H1 (cell line): ENCODE measurements around the gene ARHGEF19. TPM values are rescaled to one million over a fixed set of nuclear protein-coding genes. Genes with fewer than 3 reads are reported as not detected.

Source experiments
- CTCF ChIA-PET: fragments of 300-600 bp; sonication (Branson Sonifier 250); formaldehyde crosslinking; loops from one replicate; lab custom pipeline; 2021; ENCODE audit not compliant: partially characterized antibody; lab: Charles Lee
- POLR2A ChIA-PET: fragments of 300-600 bp; sonication (Branson Sonifier 250); formaldehyde crosslinking; loops from one replicate; lab custom pipeline; 2021; ENCODE audit warnings: inconsistent platforms; ENCODE audit not compliant: partially characterized antibody; lab: Charles Lee
- DNase-seq, 2 experiments: peaks; one replicate each; pipeline versions ENCODE4 v3.0.0 to v3.0.0-alpha.2; 2010 to 2022; ENCODE audit warnings: low spot score in 2 of 2, low read depth in 1 of 2, mixed read lengths in 1 of 2
- FAIRE-seq: peaks from 2 replicates; lab custom pipeline; 2011; peaks lifted over from hg19 to GRCh38; lab: Jason Lieb, UNC
- H2AFZ ChIP-seq: 2 replicates; pipeline ENCODE4 v1.8.1; 2012; ENCODE audit warnings: low read length, inconsistent platforms
- H2AK5ac ChIP-seq: 2 replicates; pipeline ENCODE4 v1.6.1; 2013; ENCODE audit warnings: low read depth, low read length
- H2BK120ac ChIP-seq: replicated peaks from 2 replicates; pipeline ENCODE3; 2013; ENCODE audit warnings: low read depth, low read length, inconsistent platforms
- H2BK12ac ChIP-seq: 2 replicates; pipeline ENCODE4 v1.6.1; 2013; ENCODE audit warnings: low read depth, low read length
- H2BK15ac ChIP-seq: 2 replicates; pipeline ENCODE4 v1.6.1; 2013; ENCODE audit warnings: low read length
- H2BK20ac ChIP-seq: 2 replicates; pipeline ENCODE4 v1.6.1; 2013; ENCODE audit warnings: low read length
- H2BK5ac ChIP-seq: 2 replicates; pipeline ENCODE4 v1.6.1; 2013; ENCODE audit warnings: low read depth, low read length
- H3K14ac ChIP-seq: 2 replicates; pipeline ENCODE4 v1.6.1; 2013; ENCODE audit warnings: inconsistent platforms; ENCODE audit not compliant: insufficient read length
- H3K18ac ChIP-seq: 2 replicates; pipeline ENCODE4 v1.6.1; 2013; ENCODE audit warnings: low read length; ENCODE audit errors: extremely low read depth
- H3K23ac ChIP-seq: 2 replicates; pipeline ENCODE4 v1.6.1; 2013; ENCODE audit warnings: inconsistent platforms; ENCODE audit not compliant: insufficient read length
- H3K23me2 ChIP-seq: 2 replicates; pipeline ENCODE4 v1.6.1; 2013; ENCODE audit warnings: low read depth, low read length
- H3K27ac ChIP-seq: 2 replicates; pipeline ENCODE4 v1.6.1; 2011; ENCODE audit warnings: low read depth, low read length, inconsistent platforms
- H3K27me3 ChIP-seq, 4 experiments: replicated peaks in 1 of 4; 1 replicate in 1 of 4; 2 replicates in 3 of 4; pipeline versions ENCODE4 v1.6.1 to v1.8.1; 2011 to 2013; ENCODE audit warnings: low read length in 3 of 4, mild to moderate bottlenecking in 3 of 4, inconsistent platforms in 2 of 4, mixed read lengths in 2 of 4, moderate library complexity in 1 of 4; ENCODE audit not compliant: control insufficient read depth in 3 of 4, insufficient read depth in 3 of 4; ENCODE audit errors: extremely low read depth in 1 of 4
- H3K36me3 ChIP-seq, 4 experiments: 2 replicates each; pipeline versions ENCODE4 v1.6.1 to v1.8.1; 2011 to 2013; ENCODE audit warnings: mild to moderate bottlenecking in 4 of 4, low read length in 3 of 4, moderate library complexity in 2 of 4, control low read depth in 1 of 4, inconsistent platforms in 1 of 4; ENCODE audit not compliant: insufficient read depth in 4 of 4, control insufficient read depth in 2 of 4
- H3K4ac ChIP-seq: replicated peaks from 2 replicates; pipeline ENCODE3; 2013; ENCODE audit warnings: low read length, low read depth, mixed read lengths, inconsistent platforms; ENCODE audit not compliant: insufficient read length
- H3K4me1 ChIP-seq, 4 experiments: replicated peaks in 1 of 4; 1 replicate in 1 of 4; 2 replicates in 3 of 4; pipeline versions ENCODE4 v1.6.1 to v1.8.1; 2011 to 2013; ENCODE audit warnings: low read length in 3 of 4, inconsistent platforms in 2 of 4, mixed read lengths in 1 of 4; ENCODE audit not compliant: insufficient read depth in 4 of 4, control insufficient read depth in 3 of 4
- H3K4me2 ChIP-seq, 2 experiments: 2 replicates each; pipeline versions ENCODE4 v1.6.1 to v1.8.1; 2011 to 2013; ENCODE audit warnings: low read depth in 2 of 2, low read length in 2 of 2, control low read depth in 1 of 2, inconsistent platforms in 1 of 2, mild to moderate bottlenecking in 1 of 2; ENCODE audit not compliant: insufficient read depth in 1 of 2
- H3K4me3 ChIP-seq, 4 experiments: fragments of 200-600, 300-600 bp in 1 of 4; sonication (generic), shearing (Covaris generic), sonication (Bioruptor Twin) in 1 of 4; 2 replicates each; pipeline versions ENCODE4 v1.5.1 to v1.8.1; 2011 to 2016; ENCODE audit warnings: low read length in 4 of 4, low read depth in 3 of 4, control low read depth in 2 of 4, inconsistent platforms in 2 of 4, mild to moderate bottlenecking in 2 of 4, mixed read lengths in 1 of 4, moderate library complexity in 1 of 4; ENCODE audit not compliant: insufficient read depth in 2 of 4; ENCODE audit errors: extremely low read depth in 1 of 4
- H3K56ac ChIP-seq: replicated peaks from 2 replicates; pipeline ENCODE3; 2013; ENCODE audit warnings: low read depth, mild to moderate bottlenecking, mixed read lengths, low read length, inconsistent platforms; ENCODE audit not compliant: insufficient read length
- H3K79me1 ChIP-seq: 2 replicates; pipeline ENCODE4 v1.6.1; 2013; ENCODE audit warnings: low read depth, low read length, control low read depth
- H3K79me2 ChIP-seq, 2 experiments: 2 replicates each; pipeline versions ENCODE4 v1.6.1 to v1.8.1; 2012 to 2013; ENCODE audit warnings: low read length in 2 of 2, mild to moderate bottlenecking in 2 of 2, inconsistent platforms in 1 of 2; ENCODE audit not compliant: insufficient read depth in 2 of 2, control insufficient read depth in 1 of 2
- H3K9ac ChIP-seq, 4 experiments: replicated peaks in 1 of 4; 1 replicate in 1 of 4; 2 replicates in 3 of 4; pipeline versions ENCODE4 v1.6.1 to v1.8.1; 2011 to 2013; ENCODE audit warnings: low read depth in 3 of 4, low read length in 3 of 4, control low read depth in 2 of 4, mild to moderate bottlenecking in 2 of 4, moderate library complexity in 2 of 4, inconsistent platforms in 1 of 4; ENCODE audit errors: extremely low read depth in 1 of 4
- H3K9me3 ChIP-seq, 2 experiments: 2 replicates each; pipeline versions ENCODE4 v1.6.1 to v1.8.1; 2012 to 2013; ENCODE audit warnings: mild to moderate bottlenecking in 2 of 2, moderate library complexity in 2 of 2, control low read depth in 1 of 2, inconsistent platforms in 1 of 2, low read depth in 1 of 2, low read length in 1 of 2, mixed read lengths in 1 of 2; ENCODE audit not compliant: insufficient read depth in 2 of 2
- H4K20me1 ChIP-seq, 2 experiments: replicated peaks in 1 of 2; 2 replicates each; pipeline versions ENCODE3 to v1.8.1; 2011 to 2013; ENCODE audit warnings: inconsistent platforms in 2 of 2, low read length in 2 of 2, mild to moderate bottlenecking in 1 of 2; ENCODE audit not compliant: insufficient read depth in 2 of 2, control insufficient read depth in 1 of 2
- H4K5ac ChIP-seq: 2 replicates; pipeline ENCODE4 v1.6.1; 2013; ENCODE audit warnings: low read length, low read depth, mixed read lengths, inconsistent platforms; ENCODE audit not compliant: insufficient read length
- H4K8ac ChIP-seq: 2 replicates; pipeline ENCODE4 v1.8.0; 2013; ENCODE audit warnings: mild to moderate bottlenecking, moderate library complexity, low read length, inconsistent platforms; ENCODE audit not compliant: insufficient read depth; ENCODE audit errors: extremely low read depth
- H4K91ac ChIP-seq: replicated peaks from 2 replicates; pipeline ENCODE3; 2013; ENCODE audit warnings: low read length, mixed read lengths, inconsistent platforms; ENCODE audit not compliant: insufficient read length
- ATF2 ChIP-seq: IDR thresholded peaks from 2 replicates; pipeline ENCODE4 v1.6.1; 2012; ENCODE audit warnings: low read length, inconsistent platforms
- BACH1 ChIP-seq: IDR thresholded peaks from 2 replicates; pipeline ENCODE4 v1.6.1; 2012; ENCODE audit warnings: low read length, improper control_type of control experiment
- BRCA1 ChIP-seq: IDR thresholded peaks from 2 replicates; pipeline ENCODE4 v1.6.1; 2012; ENCODE audit warnings: low read depth, low read length, improper control_type of control experiment
- CHD2 ChIP-seq: IDR thresholded peaks from 2 replicates; pipeline ENCODE4 v1.6.1; 2012; ENCODE audit warnings: low read length, improper control_type of control experiment
- E2F6 ChIP-seq: IDR thresholded peaks from 2 replicates; pipeline ENCODE4 v1.6.1; 2012; ENCODE audit warnings: inconsistent platforms
- GABPA ChIP-seq: IDR thresholded peaks from 2 replicates; pipeline ENCODE4 v1.6.1; 2011; ENCODE audit warnings: mild to moderate bottlenecking, low read length, moderate library complexity, borderline replicate concordance; ENCODE audit not compliant: insufficient read depth
- KDM4A ChIP-seq: IDR thresholded peaks from one replicate; pipeline ENCODE4 v1.7.1; 2012; ENCODE audit warnings: low read depth, mild to moderate bottlenecking, moderate library complexity, low read length, inconsistent platforms; ENCODE audit not compliant: severe bottlenecking
- YY1 ChIP-seq: IDR thresholded peaks from 2 replicates; pipeline ENCODE4 v1.6.1; 2011; ENCODE audit warnings: low read depth, mild to moderate bottlenecking, low read length
- ZNF274 ChIP-seq: IDR thresholded peaks from 2 replicates; pipeline ENCODE4 v1.7.0; 2012; ENCODE audit warnings: low read length, borderline replicate concordance; ENCODE audit errors: extremely low read depth
- whole genome bisulfite sequencing, 2 experiments: shearing (Covaris generic) in 1 of 2; methylation state at CpG; one replicate each; pipeline versions ENCODE4 v1.1.6 to v1.1.7; 2013 to 2015; ENCODE audit warnings: low lambda C conversion rate in 2 of 2, mixed read lengths in 2 of 2, inconsistent platforms in 1 of 2, low coverage in 1 of 2, missing lambda C conversion rate in 1 of 2; ENCODE audit not compliant: insufficient replicate concordance in 2 of 2, insufficient coverage in 1 of 2, insufficient read length in 1 of 2; ENCODE audit errors: extremely low coverage in 1 of 2, missing lambda C conversion rate in 1 of 2; 5-methylcytosine and 5-hydroxymethylcytosine counted together
- polyA plus RNA-seq, 7 experiments: library from polyadenylated mRNA; depleted of rRNA in 3 of 7; stranded (reverse) in 5 of 7; unstranded in 2 of 7; fragments of >200 nt in 5 of 7; fragments of 200-250 nt in 2 of 7; gene quantifications; 1 replicate in 5 of 7; 2 replicates in 1 of 7; 4 replicates in 1 of 7; pipeline versions ENCODE4 v1.2.1 to v1.2.3, GENCODE V29; 2011 to 2013; ENCODE audit warnings: missing spikeins in 2 of 7, mixed read lengths in 2 of 7
- total RNA-seq: library from RNA; stranded (reverse); fragmentation: NEBNext Ultra II Directional; extraction: Animal tissue kit (Norgen Biotek cat#: 25700); gene quantifications from 2 replicates; pipeline ENCODE4 v1.2.1, GENCODE V29; 2021

ARHGEF19 gene
- total and polyA plus RNA-seq, 2 of the 8 experiments (the other 6 are each of a cell fraction or from before 2014, with no cell fraction given): 47.5 to 56.4 TPM

GRCh38 chr1:16236511-16237342 lies 24.3 kb upstream of the ARHGEF19 start, which contains the start of gene CPLANE2:
Gene CPLANE2, minus strand, starts transcription at chr1:16237183. Its CDS starts 441 bp downstream, at chr1:16236742.
- H3K4me1 ChIP-seq: peaks cover 0 to 9% (median 3%) of the 10 kb centered on the region in 4 experiments; a peak in 6 of 7 replicates
- peak within 1 kb of the TSS in 1 of 4 experiments; percentile 20; a peak in 2 of 7 replicates for H3K9ac ChIP-seq
- H3K14ac ChIP-seq: no peak within 1 kb of the TSS
- H4K91ac ChIP-seq: peak within 1 kb of the TSS; percentile 19
- H3K27ac ChIP-seq: no peak within 1 kb of the TSS
- H4K20me1 ChIP-seq: no peaks in the 10 kb centered on the region
- H4K5ac ChIP-seq: no peak within 1 kb of the TSS
- H3K79me1 ChIP-seq: no peaks in the 10 kb centered on the region; the same call in 1 of the 2 replicates
- peak; percentile 73 to 98 for DNase-seq
- POLR2A ChIA-PET: interaction anchor here (1.0 to 1.3 kb wide), 2 partner anchors 10 to 30 kb away, joined by 3 to 7 read pairs; no protein-coding TSS in a partner anchor
- no peak within 1 kb of the TSS for H2BK20ac ChIP-seq
- FAIRE-seq: no peak
- peak within 1 kb of the TSS; percentile 80 to 95 for H3K4me2 ChIP-seq
- no peak within 1 kb of the TSS for H2BK12ac ChIP-seq
- peaks cover 6% of the 10 kb centered on the region for H3K23me2 ChIP-seq
- 2% methylated on average over 46 of the region's 57 CpGs; no CpG with 5 or more reads in 1 of the 2 experiments for WGBS, 2 experiments
- H2BK120ac ChIP-seq: no peak within 1 kb of the TSS
- H3K79me2 ChIP-seq: no peaks in the 10 kb centered on the region
- CTCF ChIA-PET: interaction anchor here (0.6 to 13.8 kb wide), 9 partner anchors 9 to 388 kb away, joined by 3 to 106 read pairs (median 5); no protein-coding TSS in a partner anchor
- H3K23ac ChIP-seq: no peak within 1 kb of the TSS
- no peak within 1 kb of the TSS for H3K4ac ChIP-seq
- no peak within 1 kb of the TSS; the same call in 1 of the 2 replicates for H3K18ac ChIP-seq
- H3K56ac ChIP-seq: peak within 1 kb of the TSS; percentile 74
- no peaks in the 10 kb centered on the region; a peak in 1 of 7 replicates for H3K27me3 ChIP-seq
- peak within 1 kb of the TSS; percentile 60 to 74 (median 72) for H3K4me3 ChIP-seq
- H3K9me3 ChIP-seq: no peaks in the 10 kb centered on the region
- H2BK15ac ChIP-seq: no peak within 1 kb of the TSS
- H4K8ac ChIP-seq: peak within 1 kb of the TSS; percentile 5; the same call in 1 of the 2 replicates
- no peaks in the 10 kb centered on the region for H3K36me3 ChIP-seq
- H2AFZ ChIP-seq: peak within 1 kb of the TSS; percentile 79
- H2AK5ac ChIP-seq: no peak within 1 kb of the TSS
- H2BK5ac ChIP-seq: no peak within 1 kb of the TSS
- TF ChIP-seq BRCA1 (no peak), GABPA (no peak), ATF2 (no peak), E2F6 (peak; percentile 70), KDM4A (peak; percentile 73), BACH1 (no peak), YY1 (no peak), ZNF274 (no peak), CHD2 (no peak)
